Neural cell (in vitro differentiated cells): Measurements from ENCODE around the gene IRS2. TPM values are rescaled to one million over a fixed set of nuclear protein-coding genes. Genes with fewer than 3 reads are reported as not detected.

Experiments used
- H2AFZ ChIP-seq: fragments of 200-600, 300-800 bp; sonication (generic), shearing (Covaris generic); 2 replicates; pipeline ENCODE4 v1.6.0; 2014; ENCODE audit warnings: low read depth, mild to moderate bottlenecking, antibody characterized with exemption, low read length, moderate library complexity
- H3F3A ChIP-seq: fragments of 200-600 bp; shearing (Covaris generic); 2 replicates; pipeline ENCODE4 v1.6.1; 2016; ENCODE audit warnings: mild to moderate bottlenecking, moderate library complexity, mixed read lengths, antibody characterized with exemption, low read length; ENCODE audit not compliant: insufficient read depth, poor library complexity, severe bottlenecking
- H3K27ac ChIP-seq: fragments of 200-600, 300-800 bp; sonication (generic), shearing (Covaris generic); 2 replicates; pipeline ENCODE4 v1.5.1; 2014; ENCODE audit warnings: mild to moderate bottlenecking, low read length, moderate library complexity
- H3K27me3 ChIP-seq: fragments of 300-800, 200-600 bp; sonication (generic), shearing (Covaris generic); 2 replicates; pipeline ENCODE4 v1.6.0; 2014; ENCODE audit warnings: mild to moderate bottlenecking, low read depth, low read length, moderate library complexity; ENCODE audit not compliant: insufficient read depth
- H3K36me3 ChIP-seq: fragments of 300-800, 200-600 bp; sonication (generic), shearing (Covaris generic); 2 replicates; pipeline ENCODE4 v1.5.1; 2014; ENCODE audit warnings: mild to moderate bottlenecking, antibody characterized with exemption, low read length, moderate library complexity; ENCODE audit not compliant: insufficient read depth
- H3K4me2 ChIP-seq: fragments of 300-800, 200-600 bp; sonication (generic), shearing (Covaris generic); 2 replicates; pipeline ENCODE4 v1.6.0; 2014; ENCODE audit warnings: mild to moderate bottlenecking, low read length
- H3K4me3 ChIP-seq: fragments of 300-800, 200-600 bp; sonication (generic), shearing (Covaris generic); 2 replicates; pipeline ENCODE4 v1.5.1; 2014; ENCODE audit warnings: mild to moderate bottlenecking, low read length, moderate library complexity
- H3K79me2 ChIP-seq: fragments of 200-600 bp; shearing (Covaris generic); replicated peaks from 2 replicates; pipeline ENCODE4 v1.6.0; 2014; ENCODE audit warnings: mild to moderate bottlenecking, low read length, moderate library complexity; ENCODE audit not compliant: insufficient read depth
- H3K9ac ChIP-seq: fragments of 300-800, 200-600 bp; sonication (generic), shearing (Covaris generic); 2 replicates; pipeline ENCODE4 v1.6.1; 2016; ENCODE audit warnings: mild to moderate bottlenecking, low read length, mixed read lengths
- H3K9me2 ChIP-seq: fragments of 200-600 bp; shearing (Covaris generic); 2 replicates; pipeline ENCODE4 v1.6.1; 2016; ENCODE audit warnings: mild to moderate bottlenecking, low read length, mixed read lengths; ENCODE audit not compliant: insufficient read depth
- H3K9me3 ChIP-seq: fragments of 200-600, 300-800 bp; sonication (generic), shearing (Covaris generic); 2 replicates; pipeline ENCODE4 v1.6.1; 2016; ENCODE audit warnings: mild to moderate bottlenecking, mixed run types, low read length, moderate library complexity, mixed read lengths
- H4K20me1 ChIP-seq: fragments of 200-600 bp; shearing (Covaris generic); 2 replicates; pipeline ENCODE4 v1.6.1; 2016; ENCODE audit warnings: mild to moderate bottlenecking, mixed run types; ENCODE audit not compliant: insufficient read depth
- EP300 ChIP-seq: fragments of 450-650 bp; conservative IDR thresholded peaks from 2 replicates; pipeline ENCODE4 v1.6.1; 2014; ENCODE audit warnings: antibody characterized with exemption, mild to moderate bottlenecking, moderate library complexity; ENCODE audit not compliant: poor library complexity, severe bottlenecking
- EZH2 ChIP-seq: fragments of 200-600, 300-800 bp; shearing (Covaris generic), sonication (generic); IDR thresholded peaks from 2 replicates; pipeline ENCODE4 v1.6.1; 2014; ENCODE audit warnings: antibody characterized with exemption, low read length, borderline replicate concordance, mild to moderate bottlenecking; ENCODE audit not compliant: insufficient read depth, poor library complexity, severe bottlenecking
- MXI1 ChIP-seq: fragments of 450-650 bp; conservative IDR thresholded peaks from 2 replicates; pipeline ENCODE4 v1.6.1; 2014; ENCODE audit warnings: antibody characterized with exemption, mild to moderate bottlenecking; ENCODE audit not compliant: poor library complexity, severe bottlenecking
- POLR2AphosphoS5 ChIP-seq: IDR thresholded peaks from 2 replicates; pipeline ENCODE4 v1.6.1; 2012
- RAD21 ChIP-seq: fragments of 450-650 bp; conservative IDR thresholded peaks from 2 replicates; pipeline ENCODE4 v1.6.1; 2014; ENCODE audit warnings: antibody characterized with exemption, mild to moderate bottlenecking, moderate library complexity
- SMC3 ChIP-seq: fragments of 450-650 bp; conservative IDR thresholded peaks from 2 replicates; pipeline ENCODE4 v1.6.1; 2014; ENCODE audit warnings: antibody characterized with exemption, mild to moderate bottlenecking, moderate library complexity; ENCODE audit not compliant: poor library complexity
- TAF1 ChIP-seq: IDR thresholded peaks from 2 replicates; pipeline ENCODE4 v1.6.1; 2012; ENCODE audit warnings: low read depth
- polyA plus RNA-seq: library from polyadenylated mRNA; depleted of rRNA; stranded (reverse); fragments of >200 nt; gene quantifications from 2 replicates; pipeline ENCODE4 v1.2.3, GENCODE V29; 2014
- TF ChIP-seq, protein P1 (sequence below): fragments of 450-650 bp; IDR thresholded peaks from 2 replicates; pipeline ENCODE4 v1.5.1; 2014; ENCODE audit warnings: antibody characterized with exemption, mild to moderate bottlenecking, moderate library complexity; ENCODE audit not compliant: poor library complexity, severe bottlenecking
- TF ChIP-seq, protein P2 (sequence below): IDR thresholded peaks from 2 replicates; pipeline ENCODE4 v1.6.1; 2012; ENCODE audit warnings: borderline replicate concordance

IRS2 gene
- polyA plus RNA-seq, 1 donor from 2014 or later = 7.1 TPM

DNA sequence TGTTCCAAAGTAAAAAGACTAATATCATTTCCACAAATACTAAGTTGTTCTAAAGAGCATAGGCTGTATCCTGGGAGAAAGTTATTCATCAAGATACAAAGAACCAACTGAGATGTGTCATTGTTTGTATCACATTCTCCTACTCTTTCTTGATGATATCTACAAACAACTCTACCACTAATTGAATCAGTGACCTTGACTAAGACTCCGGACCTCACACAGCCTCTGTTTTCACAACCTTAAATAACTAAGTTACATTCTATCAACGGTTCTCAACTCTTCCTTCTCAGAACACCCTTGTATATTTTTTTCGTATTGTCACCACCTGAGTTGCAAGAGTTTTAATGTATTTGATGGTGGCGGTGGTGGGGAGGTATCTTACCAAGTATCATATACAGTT is 12.6 kb downstream of the IRS2 start:
- Histone ChIP-seq H3K27ac (no peak overlapping the region), H3K4me3 (no peak overlapping the region), H2AFZ (no peak overlapping the region), H3K36me3 (no peaks in the 10 kb centered on the region), H3F3A (no peaks in the 10 kb centered on the region), H3K9ac (no peak overlapping the region), H3K9me2 (no peaks in the 10 kb centered on the region), H3K27me3 (no peaks in the 10 kb centered on the region), H3K79me2 (peaks cover 48% of the 10 kb centered on the region), H3K4me2 (no peak overlapping the region), H3K9me3 (no peaks in the 10 kb centered on the region), H4K20me1 (no peaks in the 10 kb centered on the region)
- TF ChIP-seq RAD21 (no peak), SMC3 (no peak), POLR2AphosphoS5 (no peak), TAF1 (no peak), EP300 (no peak), MXI1 (no peak), EZH2 (no peak)
- TF ChIP-seq, protein P1, sequence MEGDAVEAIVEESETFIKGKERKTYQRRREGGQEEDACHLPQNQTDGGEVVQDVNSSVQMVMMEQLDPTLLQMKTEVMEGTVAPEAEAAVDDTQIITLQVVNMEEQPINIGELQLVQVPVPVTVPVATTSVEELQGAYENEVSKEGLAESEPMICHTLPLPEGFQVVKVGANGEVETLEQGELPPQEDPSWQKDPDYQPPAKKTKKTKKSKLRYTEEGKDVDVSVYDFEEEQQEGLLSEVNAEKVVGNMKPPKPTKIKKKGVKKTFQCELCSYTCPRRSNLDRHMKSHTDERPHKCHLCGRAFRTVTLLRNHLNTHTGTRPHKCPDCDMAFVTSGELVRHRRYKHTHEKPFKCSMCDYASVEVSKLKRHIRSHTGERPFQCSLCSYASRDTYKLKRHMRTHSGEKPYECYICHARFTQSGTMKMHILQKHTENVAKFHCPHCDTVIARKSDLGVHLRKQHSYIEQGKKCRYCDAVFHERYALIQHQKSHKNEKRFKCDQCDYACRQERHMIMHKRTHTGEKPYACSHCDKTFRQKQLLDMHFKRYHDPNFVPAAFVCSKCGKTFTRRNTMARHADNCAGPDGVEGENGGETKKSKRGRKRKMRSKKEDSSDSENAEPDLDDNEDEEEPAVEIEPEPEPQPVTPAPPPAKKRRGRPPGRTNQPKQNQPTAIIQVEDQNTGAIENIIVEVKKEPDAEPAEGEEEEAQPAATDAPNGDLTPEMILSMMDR = no peak
- TF ChIP-seq, protein P2, sequence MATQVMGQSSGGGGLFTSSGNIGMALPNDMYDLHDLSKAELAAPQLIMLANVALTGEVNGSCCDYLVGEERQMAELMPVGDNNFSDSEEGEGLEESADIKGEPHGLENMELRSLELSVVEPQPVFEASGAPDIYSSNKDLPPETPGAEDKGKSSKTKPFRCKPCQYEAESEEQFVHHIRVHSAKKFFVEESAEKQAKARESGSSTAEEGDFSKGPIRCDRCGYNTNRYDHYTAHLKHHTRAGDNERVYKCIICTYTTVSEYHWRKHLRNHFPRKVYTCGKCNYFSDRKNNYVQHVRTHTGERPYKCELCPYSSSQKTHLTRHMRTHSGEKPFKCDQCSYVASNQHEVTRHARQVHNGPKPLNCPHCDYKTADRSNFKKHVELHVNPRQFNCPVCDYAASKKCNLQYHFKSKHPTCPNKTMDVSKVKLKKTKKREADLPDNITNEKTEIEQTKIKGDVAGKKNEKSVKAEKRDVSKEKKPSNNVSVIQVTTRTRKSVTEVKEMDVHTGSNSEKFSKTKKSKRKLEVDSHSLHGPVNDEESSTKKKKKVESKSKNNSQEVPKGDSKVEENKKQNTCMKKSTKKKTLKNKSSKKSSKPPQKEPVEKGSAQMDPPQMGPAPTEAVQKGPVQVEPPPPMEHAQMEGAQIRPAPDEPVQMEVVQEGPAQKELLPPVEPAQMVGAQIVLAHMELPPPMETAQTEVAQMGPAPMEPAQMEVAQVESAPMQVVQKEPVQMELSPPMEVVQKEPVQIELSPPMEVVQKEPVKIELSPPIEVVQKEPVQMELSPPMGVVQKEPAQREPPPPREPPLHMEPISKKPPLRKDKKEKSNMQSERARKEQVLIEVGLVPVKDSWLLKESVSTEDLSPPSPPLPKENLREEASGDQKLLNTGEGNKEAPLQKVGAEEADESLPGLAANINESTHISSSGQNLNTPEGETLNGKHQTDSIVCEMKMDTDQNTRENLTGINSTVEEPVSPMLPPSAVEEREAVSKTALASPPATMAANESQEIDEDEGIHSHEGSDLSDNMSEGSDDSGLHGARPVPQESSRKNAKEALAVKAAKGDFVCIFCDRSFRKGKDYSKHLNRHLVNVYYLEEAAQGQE = no peak

DNA sequence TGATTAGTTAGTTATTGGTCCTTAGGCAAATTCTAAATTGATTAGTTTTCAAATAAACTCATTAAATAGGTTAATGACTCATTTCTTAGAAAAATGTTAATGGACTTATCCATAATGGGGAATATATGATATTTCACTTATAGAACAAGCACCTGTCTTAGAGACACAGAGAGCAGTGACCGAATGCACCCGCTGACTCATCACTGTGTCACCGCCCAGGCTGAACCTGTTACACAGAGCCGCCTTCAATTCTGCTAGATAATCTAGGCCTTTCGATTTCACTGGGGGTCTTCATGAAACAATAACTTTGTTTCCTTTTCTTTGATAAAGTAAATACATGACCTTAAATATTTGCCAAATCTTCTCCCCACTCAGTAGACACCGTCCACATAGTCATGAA is 13.1 kb downstream of the IRS2 start:
- H3K27ac ChIP-seq = no peak overlapping the region
- no peak overlapping the region for H3K9ac ChIP-seq
- no peaks in the 10 kb centered on the region for H3K36me3 ChIP-seq
- H3F3A ChIP-seq = no peaks in the 10 kb centered on the region
- H3K9me3 ChIP-seq = no peaks in the 10 kb centered on the region
- no peak overlapping the region for H3K4me2 ChIP-seq
- TF ChIP-seq, protein P2 = no peak
- TF ChIP-seq SMC3 = no peak
- TF ChIP-seq, protein P1 = no peak
- TF ChIP-seq EP300 = no peak
- no peak for TF ChIP-seq POLR2AphosphoS5
- TF ChIP-seq EZH2 = no peak
- TF ChIP-seq TAF1 = no peak
- TF ChIP-seq RAD21 = no peak
- TF ChIP-seq MXI1 = no peak
- H3K4me3 ChIP-seq = no peak overlapping the region
- no peaks in the 10 kb centered on the region for H4K20me1 ChIP-seq
- H3K27me3 ChIP-seq = no peaks in the 10 kb centered on the region
- H3K79me2 ChIP-seq = peaks cover 43% of the 10 kb centered on the region
- no peaks in the 10 kb centered on the region for H3K9me2 ChIP-seq
- H2AFZ ChIP-seq = no peak overlapping the region
